Endothelial cell of hepatic sinusoid (primary cell): ENCODE data around the gene CYP26A1.

Experiments
- in situ Hi-C: cut with HindIII; loops from 2 replicates; pipeline ENCODE4 v1.10.0; 2017; ENCODE audit warnings: low sequenced_read_pairs

The CYP26A1 gene

GRCh38 chr10:93079663-93080349, 6.1 kb downstream of the CYP26A1 start:
- in situ Hi-C loops: no loop called here

DNA sequence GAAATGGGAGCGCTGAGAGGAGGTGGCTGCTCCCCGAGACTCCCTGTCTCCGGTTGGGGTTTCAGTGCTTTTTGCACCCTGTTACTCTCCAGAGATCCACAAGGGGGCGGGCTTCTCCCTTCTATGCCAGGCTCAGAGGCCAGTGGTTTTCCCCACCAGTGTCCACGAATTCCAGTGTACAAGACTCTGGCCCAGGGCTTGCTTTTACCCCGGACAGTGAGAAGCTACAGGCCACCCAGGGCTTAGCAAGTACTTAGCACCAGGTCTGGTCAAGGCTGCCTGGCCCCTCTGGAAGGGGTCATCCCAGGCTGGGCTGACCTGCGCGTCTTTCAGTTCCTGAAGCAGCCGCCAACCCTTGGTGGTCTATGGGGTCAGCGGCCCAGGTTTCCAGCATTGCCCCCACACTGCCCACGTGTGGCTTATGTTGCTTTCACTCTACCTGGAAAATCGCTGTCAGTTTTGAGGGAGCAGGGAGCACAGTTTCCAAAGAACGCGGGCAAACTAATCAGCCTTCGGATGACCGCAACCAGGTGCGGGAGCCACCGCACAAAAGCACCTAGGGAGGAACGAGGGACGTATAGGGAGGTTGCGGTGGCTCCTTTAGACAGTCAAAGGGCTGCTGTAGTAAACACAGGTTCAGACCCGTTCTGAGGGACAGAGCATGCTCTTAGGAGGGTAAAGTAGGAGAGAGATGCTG, 6.8 kb downstream of the CYP26A1 start:
- in situ Hi-C loops: no loop called here

GRCh38 chr10:93081318-93081717, 7.6 kb downstream of the CYP26A1 start:
- in situ Hi-C loops: no loop called here

GRCh38 chr10:93081834-93082233, 8.1 kb downstream of the CYP26A1 start:
- in situ Hi-C loops: no loop called here

- in situ Hi-C loops: no loop called here
Observed at GRCh38 chr10:93083743-93084539, 10.2 kb downstream of the CYP26A1 start.

- in situ Hi-C loops: no loop called here
Observed at GRCh38 chr10:93085272-93085859, 11.7 kb downstream of the CYP26A1 start.

GRCh38 chr10:93086289-93086688, 12.6 kb downstream of the CYP26A1 start:
- in situ Hi-C loops: no loop called here

DNA sequence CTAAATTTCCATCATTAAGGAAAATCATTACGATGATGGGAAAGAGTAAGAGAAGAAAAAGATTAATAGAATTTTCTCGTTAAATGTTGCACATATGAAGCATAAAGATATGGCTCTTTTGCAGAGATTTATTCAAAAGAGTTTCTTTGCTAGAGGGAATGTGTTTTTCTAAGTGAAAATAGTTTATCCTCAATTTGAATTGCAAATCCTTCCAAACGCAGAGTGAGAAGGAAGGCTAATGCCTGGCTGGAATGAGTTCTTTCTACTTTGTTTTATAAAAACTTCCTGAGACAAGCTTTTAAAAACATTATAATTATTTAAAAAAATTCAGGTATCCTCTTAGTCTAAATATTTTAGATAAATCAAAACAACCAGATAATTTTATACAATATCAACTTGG, 14.2 kb downstream of the CYP26A1 start:
- in situ Hi-C loops: no loop called here

DNA sequence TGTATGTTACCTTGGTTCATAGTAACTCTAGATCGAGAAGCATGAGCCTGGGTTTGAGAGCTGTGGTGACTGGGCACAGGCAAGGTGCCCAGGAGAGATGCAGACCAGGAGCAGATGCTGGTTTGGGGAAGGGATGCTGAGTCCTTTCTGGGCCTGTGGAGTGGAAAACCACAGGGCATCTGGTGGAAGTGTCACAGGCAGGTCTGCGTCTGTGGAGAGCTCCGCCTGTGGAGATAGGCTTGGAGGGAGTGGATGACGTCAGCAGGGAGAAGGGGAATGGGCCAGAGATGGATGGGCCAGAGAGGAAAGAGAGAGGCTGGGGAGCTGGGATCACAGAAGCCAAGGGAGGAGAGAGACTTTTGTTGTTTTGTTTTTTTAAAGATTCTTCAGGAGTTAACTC, 14.8 kb downstream of the CYP26A1 start:
- in situ Hi-C loops: no loop called here

GRCh38 chr10:93090619-93091018, 16.9 kb downstream of the CYP26A1 start:
- in situ Hi-C loops: no loop called here

GRCh38 chr10:93091960-93092359, 18.3 kb downstream of the CYP26A1 start:
- in situ Hi-C loops: no loop called here

GRCh38 chr10:93095225-93095624, 21.5 kb downstream of the CYP26A1 start:
- in situ Hi-C loops: no loop called here

- in situ Hi-C loops: no loop called here
Observed at GRCh38 chr10:93096901-93097300, 23.2 kb downstream of the CYP26A1 start.

GRCh38 chr10:93097386-93097785, 23.7 kb downstream of the CYP26A1 start:
- in situ Hi-C loops: no loop called here

DNA sequence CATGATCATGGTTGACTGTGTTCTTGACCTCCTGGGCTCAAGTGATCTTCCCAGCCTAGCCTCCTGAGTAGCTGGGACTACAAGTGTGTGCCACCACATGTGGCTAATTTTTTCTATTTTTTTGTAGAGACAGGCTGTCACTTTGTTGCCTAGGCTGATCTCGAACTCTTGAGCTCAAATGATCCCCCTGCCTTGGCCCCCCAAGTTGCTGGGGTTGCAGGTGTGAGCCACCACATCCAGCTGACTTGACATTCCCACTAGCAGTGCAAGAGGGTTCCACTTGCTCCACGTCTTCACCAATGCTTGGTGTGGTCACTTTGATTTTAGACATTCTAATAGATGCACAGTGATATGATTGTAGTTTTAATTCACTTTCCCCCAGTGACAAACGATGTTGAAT, 25.1 kb downstream of the CYP26A1 start:
- in situ Hi-C loops: no loop called here

DNA sequence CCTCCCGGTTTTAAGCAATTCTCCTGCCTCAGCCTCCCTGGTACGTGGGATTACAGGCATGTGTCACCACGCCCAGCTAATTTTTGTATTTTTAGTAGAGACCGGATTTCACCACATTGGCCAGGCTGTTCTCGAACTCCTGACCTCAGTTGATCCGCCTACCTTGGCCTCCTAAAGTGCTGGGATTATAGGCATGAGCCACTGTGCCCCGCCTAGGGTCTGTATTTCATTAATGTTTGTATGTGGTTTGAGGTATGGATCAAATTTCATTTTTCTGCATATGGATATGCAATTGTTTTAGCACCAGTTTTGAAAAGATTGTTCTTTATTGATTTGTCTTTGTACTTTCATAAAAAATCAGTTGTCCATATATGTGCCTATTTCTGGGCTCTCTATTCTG, 26.0 kb downstream of the CYP26A1 start:
- in situ Hi-C loops: loop anchor here (10.0 to 25.0 kb wide), 3 partner anchors 95 to 413 kb away; no protein-coding TSS in a partner anchor

GRCh38 chr10:93101148-93101547, 27.5 kb downstream of the CYP26A1 start:
- in situ Hi-C loops: loop anchor here (10.0 to 25.0 kb wide), 3 partner anchors 94 to 411 kb away; no protein-coding TSS in a partner anchor

DNA sequence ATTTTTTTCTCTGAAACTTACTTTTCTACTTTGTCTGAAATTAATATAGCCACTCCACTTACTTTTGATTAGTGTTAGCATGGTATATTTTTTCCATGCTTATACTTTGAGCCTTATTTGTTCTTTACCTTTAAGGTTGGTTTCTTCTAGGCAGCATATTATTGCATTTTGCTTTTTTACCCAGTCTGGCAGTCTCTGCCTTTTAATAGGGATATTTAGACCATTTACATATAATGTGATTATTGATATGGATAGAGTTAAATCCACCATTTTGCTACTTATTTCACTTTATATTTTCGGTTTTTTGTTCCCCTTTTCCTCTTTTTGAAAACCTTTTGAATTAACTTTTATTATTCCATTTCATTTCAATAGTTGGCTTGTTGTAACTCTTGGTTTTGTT, 30.3 kb downstream of the CYP26A1 start:
- in situ Hi-C loops: loop anchor here (10.0 to 25.0 kb wide), 3 partner anchors 91 to 408 kb away; no protein-coding TSS in a partner anchor

- in situ Hi-C loops: loop anchor here (10.0 to 25.0 kb wide), 3 partner anchors 88 to 406 kb away; no protein-coding TSS in a partner anchor
Observed at GRCh38 chr10:93106631-93107072, 33.0 kb downstream of the CYP26A1 start.

- in situ Hi-C loops: loop anchor here (25.0 kb wide), 1 partner anchor 402 kb away; no protein-coding TSS in a partner anchor
Observed at GRCh38 chr10:93110472-93111146, 36.9 kb downstream of the CYP26A1 start.
